Stromal cell of bone marrow (primary cell): ENCODE measurements around the gene GTF2I.
"Not testable (repeated sequence)": the region's sequence is repeated elsewhere in the genome, so short reads cannot be mapped to it uniquely, and the experiment has no call there.

ENCODE experiments used
- DNase-seq: peaks from one replicate; pipeline ENCODE4 v3.0.0-alpha.2; 2012; ENCODE audit warnings: low read depth

Gene GTF2I

GRCh38 chr7:74656837-74657691, 454 bp upstream of the GTF2I start:
- peak; percentile 91 for DNase-seq

GRCh38 chr7:74658178-74659004, 873 bp downstream of the GTF2I start:
- peak; percentile 85 for DNase-seq

GRCh38 chr7:74660202-74660601, 2.7 kb downstream of the GTF2I start:
- DNase-seq = not testable (repeated sequence)

- not testable (repeated sequence) for DNase-seq
Observed at GRCh38 chr7:74661836-74662794, 4.6 kb downstream of the GTF2I start.

GRCh38 chr7:74665296-74665938, 7.9 kb downstream of the GTF2I start:
- no peak for DNase-seq

GRCh38 chr7:74667013-74667412, 9.5 kb downstream of the GTF2I start:
- DNase-seq = not testable (repeated sequence)

GRCh38 chr7:74667520-74667919, 10.0 kb downstream of the GTF2I start:
- DNase-seq = not testable (repeated sequence)

GRCh38 chr7:74671602-74672001, 14.1 kb downstream of the GTF2I start:
- DNase-seq = no peak

- DNase-seq = no peak
Observed at GRCh38 chr7:74672343-74672915, 14.9 kb downstream of the GTF2I start.

- no peak for DNase-seq
Observed at GRCh38 chr7:74674166-74674565, 16.6 kb downstream of the GTF2I start.

GRCh38 chr7:74682829-74683228, 25.3 kb downstream of the GTF2I start:
- DNase-seq = no peak

- DNase-seq = no peak
Observed at GRCh38 chr7:74683799-74684198, 26.3 kb downstream of the GTF2I start.

GRCh38 chr7:74684473-74684872, 27.0 kb downstream of the GTF2I start:
- DNase-seq = no peak

GRCh38 chr7:74684921-74685320, 27.4 kb downstream of the GTF2I start:
- no peak for DNase-seq

- no peak for DNase-seq
Observed at GRCh38 chr7:74690474-74690873, 33.0 kb downstream of the GTF2I start.

- not testable (repeated sequence) for DNase-seq
Observed at GRCh38 chr7:74704419-74704818, 46.9 kb downstream of the GTF2I start.

- no peak for DNase-seq
Observed at GRCh38 chr7:74707238-74707637, 49.7 kb downstream of the GTF2I start.

GRCh38 chr7:74708569-74709275, 51.2 kb downstream of the GTF2I start:
- no peak for DNase-seq

GRCh38 chr7:74709880-74710671, 52.6 kb downstream of the GTF2I start:
- no peak for DNase-seq

- DNase-seq = no peak
Observed at GRCh38 chr7:74713567-74713966, 56.0 kb downstream of the GTF2I start.
